SK-N-SH (cell line): ENCODE data around the gene VMAC. TPM values are rescaled to one million over a fixed set of nuclear protein-coding genes. Genes with fewer than 3 reads are reported as not detected.

Experiments used
- CTCF ChIA-PET: fragments of 300-600, 350-600 bp; formaldehyde crosslinking; extraction: SDS; loops from one replicate; lab custom pipeline; 2021; lab: Yijun Ruan, JAX
- POLR2A ChIA-PET: fragments of 350-600 bp; sonication (Branson Sonifier 250); formaldehyde crosslinking; extraction: SDS; loops from one replicate; lab custom pipeline; 2020; ENCODE audit warnings: antibody characterized with exemption, inconsistent platforms; lab: Yijun Ruan, JAX
- DNase-seq: peaks from one replicate; pipeline ENCODE4 v3.0.0; 2012
- H2AFZ ChIP-seq: fragments of 200-600 bp; sonication (generic); 2 replicates; pipeline ENCODE4 v1.8.1; 2016; ENCODE audit warnings: antibody characterized with exemption, mild to moderate bottlenecking, low read depth
- H3F3A ChIP-seq: fragments of 200-600 bp; sonication (generic); replicated peaks from 2 replicates; pipeline ENCODE3; 2016; ENCODE audit warnings: antibody characterized with exemption, mild to moderate bottlenecking; ENCODE audit not compliant: insufficient read depth
- H3K27ac ChIP-seq, 2 experiments: fragments of 200-500 bp in 1 of 2; fragments of 200-600 bp in 1 of 2; sonication (Bioruptor generic) in 1 of 2; sonication (generic), shearing (Covaris generic) in 1 of 2; 2 replicates each; pipeline versions ENCODE4 v1.5.1 to v1.6.1; 2014 to 2016; ENCODE audit warnings: low read depth in 2 of 2, inconsistent platforms in 1 of 2, low read length in 1 of 2, mild to moderate bottlenecking in 1 of 2, mixed read lengths in 1 of 2
- H3K27me3 ChIP-seq: fragments of 200-600 bp; sonication (generic), shearing (Covaris generic); 2 replicates; pipeline ENCODE4 v1.6.1; 2016; ENCODE audit warnings: mixed run types; ENCODE audit not compliant: insufficient read depth
- H3K36me3 ChIP-seq, 2 experiments: fragments of 200-500 bp in 1 of 2; fragments of 200-600 bp in 1 of 2; sonication (Bioruptor generic) in 1 of 2; sonication (generic) in 1 of 2; replicated peaks in 1 of 2; 2 replicates each; pipeline versions ENCODE3 to v1.5.1; 2014 to 2016; ENCODE audit warnings: low read length in 1 of 2, mild to moderate bottlenecking in 1 of 2; ENCODE audit not compliant: insufficient read depth in 2 of 2, control insufficient read depth in 1 of 2
- H3K4me1 ChIP-seq, 2 experiments: fragments of 200-500 bp in 1 of 2; fragments of 200-600 bp in 1 of 2; sonication (Bioruptor generic) in 1 of 2; sonication (generic), shearing (Covaris generic) in 1 of 2; 2 replicates each; pipeline versions ENCODE4 v1.5.1 to v1.6.1; 2014 to 2016; ENCODE audit warnings: low read depth in 1 of 2, low read length in 1 of 2, mixed run types in 1 of 2; ENCODE audit not compliant: insufficient read depth in 2 of 2, control insufficient read depth in 1 of 2
- H3K4me2 ChIP-seq: fragments of 200-600 bp; sonication (generic), shearing (Covaris generic); 2 replicates; pipeline ENCODE4 v1.6.1; 2017; ENCODE audit warnings: mixed run types
- H3K4me3 ChIP-seq, 2 experiments: fragments of 200-500 bp in 1 of 2; fragments of 200-600 bp in 1 of 2; sonication (Bioruptor generic) in 1 of 2; sonication (generic), shearing (Covaris generic) in 1 of 2; 2 replicates each; pipeline versions ENCODE4 v1.5.1 to v1.8.1; 2014 to 2016; ENCODE audit warnings: low read depth in 2 of 2, inconsistent platforms in 1 of 2, low read length in 1 of 2, mild to moderate bottlenecking in 1 of 2, mixed read lengths in 1 of 2, moderate library complexity in 1 of 2
- H3K79me2 ChIP-seq: fragments of 200-600 bp; sonication (generic); 2 replicates; pipeline ENCODE4 v1.8.1; 2017; ENCODE audit warnings: mild to moderate bottlenecking; ENCODE audit not compliant: insufficient read depth
- H3K9ac ChIP-seq: fragments of 200-600 bp; sonication (generic); 2 replicates; pipeline ENCODE4 v1.6.1; 2017; ENCODE audit warnings: mixed run types
- H3K9me2 ChIP-seq: fragments of 200-600 bp; sonication (generic); 2 replicates; pipeline ENCODE4 v1.6.1; 2017; ENCODE audit warnings: mixed run types
- H3K9me3 ChIP-seq: fragments of 200-600 bp; sonication (generic); 2 replicates; pipeline ENCODE4 v1.6.1; 2017; ENCODE audit warnings: mixed run types, mild to moderate bottlenecking, moderate library complexity
- H4K20me1 ChIP-seq: fragments of 200-600 bp; sonication (generic); 2 replicates; pipeline ENCODE4 v1.6.1; 2017; ENCODE audit warnings: mild to moderate bottlenecking, mixed run types; ENCODE audit not compliant: insufficient read depth
- CTCF ChIP-seq: fragments of 200-600 bp; sonication (generic); IDR thresholded peaks from 2 replicates; pipeline ENCODE4 v1.6.1; 2017; ENCODE audit warnings: antibody characterized with exemption, mild to moderate bottlenecking, moderate library complexity
- ELF1 ChIP-seq: IDR thresholded peaks from 2 replicates; pipeline ENCODE4 v1.4.0; 2012
- EP300 ChIP-seq, 2 experiments: IDR thresholded peaks; 2 replicates each; pipeline versions ENCODE4 v1.4.0 to v1.6.1; 2012; ENCODE audit warnings: borderline replicate concordance in 1 of 2, low read depth in 1 of 2, low read length in 1 of 2
- EZH2phosphoT487 ChIP-seq: fragments of 200-600 bp; sonication (generic); IDR thresholded peaks from 2 replicates; pipeline ENCODE4 v1.6.1; 2017; ENCODE audit warnings: low read depth, mixed run types, mild to moderate bottlenecking, antibody characterized with exemption, moderate library complexity, borderline replicate concordance
- FOSL2 ChIP-seq: IDR thresholded peaks from 2 replicates; pipeline ENCODE4 v1.4.0; 2012; ENCODE audit warnings: low read depth, mild to moderate bottlenecking, moderate library complexity, borderline replicate concordance
- FOXJ3 ChIP-seq: sonication (generic); formaldehyde crosslinking; IDR thresholded peaks from 2 replicates; pipeline ENCODE4 v1.5.1; 2020; ENCODE audit warnings: mild to moderate bottlenecking, missing genetic modification reagents
- FOXM1 ChIP-seq: IDR thresholded peaks from 2 replicates; pipeline ENCODE4 v1.4.0; 2012; ENCODE audit warnings: low read depth, mild to moderate bottlenecking
- GABPA ChIP-seq: IDR thresholded peaks from 2 replicates; pipeline ENCODE4 v1.4.0; 2012; ENCODE audit warnings: low read depth, mild to moderate bottlenecking
- GATA2 ChIP-seq: sonication (generic); formaldehyde crosslinking; IDR thresholded peaks from 2 replicates; pipeline ENCODE4 v1.5.0; 2020; ENCODE audit warnings: mild to moderate bottlenecking, missing genetic modification reagents
- JUND ChIP-seq: IDR thresholded peaks from 2 replicates; pipeline ENCODE4 v1.4.0; 2012
- MEF2A ChIP-seq: IDR thresholded peaks from 2 replicates; pipeline ENCODE4 v1.4.0; 2012; ENCODE audit warnings: low read depth, borderline replicate concordance
- MXI1 ChIP-seq: IDR thresholded peaks from 2 replicates; pipeline ENCODE4 v1.6.1; 2012; ENCODE audit warnings: mild to moderate bottlenecking, low read depth, low read length, improper control_type of control experiment
- POLR2AphosphoS5 ChIP-seq: IDR thresholded peaks from 2 replicates; pipeline ENCODE4 v1.6.1; 2012; ENCODE audit warnings: low read depth, low read length
- RAD21 ChIP-seq: IDR thresholded peaks from 2 replicates; pipeline ENCODE4 v1.6.1; 2012; ENCODE audit warnings: mild to moderate bottlenecking, low read length
- REST ChIP-seq: IDR thresholded peaks from 2 replicates; pipeline ENCODE4 v1.6.1; 2012; ENCODE audit warnings: mild to moderate bottlenecking, low read depth, low read length, moderate library complexity
- RFX5 ChIP-seq: IDR thresholded peaks from 2 replicates; pipeline ENCODE4 v1.6.1; 2012; ENCODE audit warnings: mild to moderate bottlenecking, improper control_type of control experiment, low read length
- RXRA ChIP-seq: IDR thresholded peaks from 2 replicates; pipeline ENCODE4 v1.4.0; 2012; ENCODE audit warnings: low read depth, mild to moderate bottlenecking, borderline replicate concordance
- SIN3A ChIP-seq: IDR thresholded peaks from 2 replicates; pipeline ENCODE4 v1.6.1; 2012; ENCODE audit warnings: low read depth, mild to moderate bottlenecking, low read length, moderate library complexity, borderline replicate concordance
- SMC3 ChIP-seq: IDR thresholded peaks from 2 replicates; pipeline ENCODE4 v1.6.1; 2012; ENCODE audit warnings: low read depth, low read length, improper control_type of control experiment
- TAF1 ChIP-seq: IDR thresholded peaks from 2 replicates; pipeline ENCODE4 v1.6.1; 2012; ENCODE audit warnings: low read depth, mild to moderate bottlenecking, low read length, moderate library complexity, borderline replicate concordance
- TCF12 ChIP-seq: IDR thresholded peaks from 2 replicates; pipeline ENCODE4 v1.4.0; 2012
- USF2 ChIP-seq: fragments of 150-350 bp; IDR thresholded peaks from 2 replicates; pipeline ENCODE4 v1.6.1; 2017; ENCODE audit warnings: antibody characterized with exemption, low read length, low read depth, borderline replicate concordance
- YY1 ChIP-seq: IDR thresholded peaks from 2 replicates; pipeline ENCODE4 v1.4.0; 2012; ENCODE audit warnings: low read depth, mild to moderate bottlenecking
- ZBTB33 ChIP-seq: IDR thresholded peaks from 2 replicates; pipeline ENCODE4 v1.4.0; 2012; ENCODE audit warnings: low read depth, borderline replicate concordance
- WGBS: methylation state at CpG from one replicate; pipeline ENCODE4 v1.1.6; 2017; ENCODE audit warnings: low lambda C conversion rate; 5-methylcytosine and 5-hydroxymethylcytosine counted together
- polyA plus RNA-seq, 3 experiments: library from polyadenylated mRNA; depleted of rRNA; stranded (reverse); fragments of >200 nt; gene quantifications; 2 replicates each; pipeline ENCODE4 v1.2.3, GENCODE V29; 2012

The VMAC gene
- polyA plus RNA-seq, 1 of the 3 experiments (the other 2 are of a cell fraction), result 6.5 TPM

GRCh38 chr19:5903624-5904351, 884 bp upstream of the VMAC start, which contains the start of gene NDUFA11:
TSS of gene NDUFA11 (minus strand) at chr19:5903790. CDS start at chr19:5903708, 82 bp downstream.
- Histone ChIP-seq H3F3A (no peaks in the 10 kb centered on the region), H3K79me2 (peaks cover 61% of the 10 kb centered on the region), H3K4me1 (peaks cover 0 to 5% of the 10 kb centered on the region in 2 experiments; a peak in 2 of 4 replicates), H3K36me3 (peaks cover 0 to 3% of the 10 kb centered on the region in 2 experiments), H3K9me3 (no peaks in the 10 kb centered on the region), H2AFZ (peak within 1 kb of the TSS; percentile 67; the same call in 1 of the 2 replicates), H3K4me2 (peak within 1 kb of the TSS; percentile 79), H3K27ac (peak within 1 kb of the TSS; percentile 84 to 88), H3K9me2 (no peaks in the 10 kb centered on the region), H3K27me3 (no peaks in the 10 kb centered on the region), H3K4me3 (peak within 1 kb of the TSS; percentile 71 to 79), H4K20me1 (peaks cover 14% of the 10 kb centered on the region), H3K9ac (peak within 1 kb of the TSS; percentile 97)
- peak; percentile 93 for DNase-seq
- ChIA-PET POLR2A (interaction anchor here (0.6 to 2.0 kb wide), 8 partner anchors 8 to 113 kb away, joined by 3 to 11 read pairs (median 4); partner anchors contain the start of gene DUS3L), CTCF (interaction anchor here (0.5 to 2.8 kb wide), 8 partner anchors 11 to 222 kb away, joined by 3 to 19 read pairs (median 4); no protein-coding TSS in a partner anchor)
- WGBS, result under 1% methylated on average over 40 of the region's 57 CpGs
- TF ChIP-seq JUND, result no peak
- peak; percentile 68 for TF ChIP-seq YY1
- TF ChIP-seq MEF2A, result no peak
- no peak for TF ChIP-seq CTCF
- TF ChIP-seq MXI1, result peak; percentile 95
- no peak; the same call in 1 of the 2 replicates for TF ChIP-seq RXRA
- TF ChIP-seq EP300 (IDR thresholded peaks at IDR 0.05; ENCODE audit: borderline replicate concordance in 1 of 2, low read depth in 1 of 2, low read length in 1 of 2), result no peak
- no peak for TF ChIP-seq EZH2phosphoT487
- peak; percentile 63; the same call in 1 of the 2 replicates for TF ChIP-seq SIN3A
- peak; percentile 19; the same call in 1 of the 2 replicates for TF ChIP-seq TCF12
- TF ChIP-seq RFX5, result no peak
- peak; percentile 76 for TF ChIP-seq POLR2AphosphoS5
- TF ChIP-seq RAD21, result no peak
- no peak for TF ChIP-seq FOXJ3
- TF ChIP-seq FOSL2, result no peak
- TF ChIP-seq REST, result no peak
- no peak for TF ChIP-seq GABPA
- no peak for TF ChIP-seq USF2
- TF ChIP-seq FOXM1, result no peak
- peak; percentile 74 for TF ChIP-seq TAF1
- TF ChIP-seq ZBTB33, result peak; percentile 99
- peak; percentile 46; the same call in 1 of the 2 replicates for TF ChIP-seq ELF1
- TF ChIP-seq GATA2 (CRISPR knock-in tag), result no peak
- no peak for TF ChIP-seq SMC3
